KOPT-K1 (cell line): ENCODE measurements around the gene N4BP2L2.

ENCODE experiments used
- H3K27ac ChIP-seq: fragments of 200-600 bp; sonication (generic); 2 replicates; pipeline ENCODE4 v1.5.1; 2016; ENCODE audit warnings: antibody characterized with exemption, mild to moderate bottlenecking, low read depth, low read length; ENCODE audit not compliant: poor library complexity, severe bottlenecking
- H3K36me3 ChIP-seq: fragments of 200-600 bp; sonication (generic); 2 replicates; pipeline ENCODE4 v1.5.1; 2017; ENCODE audit warnings: antibody characterized with exemption, mild to moderate bottlenecking, low read length, moderate library complexity; ENCODE audit not compliant: insufficient read depth
- H3K9me3 ChIP-seq: fragments of 200-600 bp; sonication (generic); 2 replicates; pipeline ENCODE4 v1.5.1; 2017; ENCODE audit warnings: antibody characterized with exemption, low read length, mild to moderate bottlenecking; ENCODE audit not compliant: insufficient read depth, poor library complexity, severe bottlenecking

Gene N4BP2L2

DNA sequence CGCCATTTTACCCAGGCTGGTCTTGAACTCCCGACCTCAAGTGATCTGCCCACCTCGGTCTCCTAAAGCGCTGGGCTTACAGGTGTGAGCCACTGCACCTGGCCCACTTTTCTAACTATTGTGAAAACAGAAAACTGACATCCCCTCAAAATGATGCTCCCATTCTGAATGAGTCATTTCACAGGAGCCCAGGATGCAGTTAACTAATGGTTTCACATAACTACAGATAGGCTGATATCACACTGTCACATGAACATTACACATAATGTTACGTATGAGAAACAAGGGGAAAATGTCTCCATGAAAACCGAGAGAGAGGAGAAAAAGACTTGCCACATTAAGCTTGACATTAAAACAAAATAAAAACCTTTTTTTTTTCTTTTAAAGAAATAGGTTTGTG, 37.5 kb downstream of the N4BP2L2 start:
- peaks cover 12% of the 10 kb centered on the region for H3K36me3 ChIP-seq
- no peak overlapping the region for H3K27ac ChIP-seq
- H3K9me3 ChIP-seq = no peaks in the 10 kb centered on the region

DNA sequence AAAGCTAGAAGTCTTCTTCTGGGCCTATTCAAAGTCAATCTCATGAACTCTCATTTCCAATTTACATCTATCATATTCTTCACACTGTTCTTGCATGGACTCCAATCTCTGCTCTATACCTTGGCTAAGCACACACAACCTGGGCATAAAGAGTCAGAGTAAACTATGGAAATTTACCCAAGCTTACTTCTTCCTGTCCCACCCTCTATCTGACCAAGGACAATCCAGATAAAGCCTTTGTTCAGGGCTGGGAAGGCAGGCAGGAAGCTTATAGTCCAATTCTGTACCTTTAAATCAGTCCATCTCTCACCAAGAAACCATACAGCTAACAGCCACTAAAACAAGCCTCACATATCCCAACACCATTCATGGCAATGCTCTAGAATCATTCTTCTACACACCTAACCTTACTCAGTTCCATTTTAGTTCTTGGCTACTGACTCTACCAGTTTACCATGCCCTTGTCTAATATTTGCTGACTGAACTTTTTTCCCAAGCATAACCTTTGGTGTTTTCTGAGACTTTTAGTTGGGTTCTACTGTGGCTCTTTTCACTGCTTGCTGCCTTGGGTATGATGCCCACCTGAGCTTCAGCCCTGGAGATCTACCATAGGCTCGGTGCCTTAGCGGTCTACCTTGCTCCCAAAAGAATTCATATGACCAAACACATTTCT, 38.9 kb downstream of the N4BP2L2 start:
- H3K9me3 ChIP-seq = no peaks in the 10 kb centered on the region
- peaks cover under 1% of the 10 kb centered on the region; the same call in 1 of the 2 replicates for H3K36me3 ChIP-seq
- H3K27ac ChIP-seq = no peak overlapping the region

GRCh38 chr13:32497589-32497988, 41.0 kb downstream of the N4BP2L2 start:
- Histone ChIP-seq H3K27ac (no peak overlapping the region), H3K9me3 (no peaks in the 10 kb centered on the region), H3K36me3 (no peaks in the 10 kb centered on the region)

- Histone ChIP-seq H3K36me3 (no peaks in the 10 kb centered on the region), H3K9me3 (no peaks in the 10 kb centered on the region), H3K27ac (no peak overlapping the region)
Observed at GRCh38 chr13:32496599-32497160, 41.9 kb downstream of the N4BP2L2 start.

GRCh38 chr13:32495841-32496240, 42.8 kb downstream of the N4BP2L2 start:
- H3K36me3 ChIP-seq = no peaks in the 10 kb centered on the region
- H3K9me3 ChIP-seq = no peaks in the 10 kb centered on the region
- no peak overlapping the region for H3K27ac ChIP-seq

DNA sequence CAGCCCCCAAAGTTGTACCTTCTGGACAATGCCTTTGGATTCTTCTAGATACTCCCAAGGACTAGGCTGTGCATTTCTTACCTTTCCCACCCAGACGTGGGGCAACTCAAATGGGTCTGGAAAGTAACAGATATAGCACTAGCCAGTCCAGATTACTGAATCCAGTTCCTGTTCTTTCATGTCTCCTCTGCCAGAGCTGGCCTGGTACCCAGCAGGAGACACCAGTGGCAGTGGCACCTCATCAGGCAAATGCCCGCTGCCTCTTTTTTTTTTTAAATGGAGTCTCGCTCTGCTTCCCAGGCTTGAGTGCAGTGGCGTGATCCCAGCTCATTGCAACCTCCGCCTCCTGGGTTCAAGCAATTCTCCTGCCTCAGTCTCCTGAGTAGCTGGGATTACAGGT, 43.2 kb downstream of the N4BP2L2 start:
- H3K27ac ChIP-seq = no peak overlapping the region
- H3K36me3 ChIP-seq = no peaks in the 10 kb centered on the region
- H3K9me3 ChIP-seq = no peaks in the 10 kb centered on the region

DNA sequence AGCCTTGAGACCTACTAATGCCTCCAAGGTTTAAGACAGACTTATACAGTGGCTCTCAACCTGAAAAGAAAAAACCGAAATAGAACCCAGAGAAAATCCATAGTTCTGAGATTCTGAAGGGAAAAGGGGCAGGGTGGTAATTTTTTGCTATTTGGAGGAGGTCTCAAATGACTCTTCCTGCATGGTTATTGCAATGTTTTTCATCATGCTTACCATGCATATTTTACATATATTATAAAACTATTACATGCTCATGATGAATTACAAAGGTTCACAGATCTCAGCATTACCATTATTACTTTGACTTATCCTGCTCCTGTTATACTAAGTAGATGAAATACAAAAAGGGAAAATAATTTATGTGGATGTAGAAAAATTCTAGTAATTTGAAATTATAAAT, 47.6 kb downstream of the N4BP2L2 start:
- Histone ChIP-seq H3K36me3 (no peaks in the 10 kb centered on the region), H3K9me3 (no peaks in the 10 kb centered on the region), H3K27ac (no peak overlapping the region)

DNA sequence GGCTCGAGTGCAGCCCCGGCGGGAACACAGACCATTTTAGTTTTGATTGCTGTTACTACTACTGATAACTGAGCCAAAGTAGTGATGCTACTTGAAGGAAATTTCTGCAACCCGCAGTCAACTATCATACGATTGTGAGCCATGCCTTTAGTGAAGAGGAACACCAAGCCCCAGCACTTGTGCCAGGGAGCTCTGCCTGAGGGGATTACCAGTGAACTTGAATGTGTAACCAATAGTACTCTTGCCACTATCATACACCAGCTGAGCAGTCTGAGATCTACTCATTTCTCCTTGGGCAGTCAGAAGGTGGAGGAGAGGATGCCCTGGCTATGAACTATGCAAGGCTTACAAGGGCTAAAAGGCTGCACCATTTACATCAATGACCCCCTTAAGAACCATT, 61.7 kb downstream of the N4BP2L2 start:
- Histone ChIP-seq H3K27ac (no peak overlapping the region), H3K36me3 (no peaks in the 10 kb centered on the region), H3K9me3 (no peaks in the 10 kb centered on the region)

GRCh38 chr13:32476021-32476731, 62.4 kb downstream of the N4BP2L2 start:
- no peak overlapping the region for H3K27ac ChIP-seq
- no peaks in the 10 kb centered on the region for H3K9me3 ChIP-seq
- H3K36me3 ChIP-seq = no peaks in the 10 kb centered on the region

- Histone ChIP-seq H3K36me3 (no peaks in the 10 kb centered on the region), H3K27ac (no peak overlapping the region), H3K9me3 (no peaks in the 10 kb centered on the region)
Observed at GRCh38 chr13:32474999-32475792, 63.4 kb downstream of the N4BP2L2 start.

DNA sequence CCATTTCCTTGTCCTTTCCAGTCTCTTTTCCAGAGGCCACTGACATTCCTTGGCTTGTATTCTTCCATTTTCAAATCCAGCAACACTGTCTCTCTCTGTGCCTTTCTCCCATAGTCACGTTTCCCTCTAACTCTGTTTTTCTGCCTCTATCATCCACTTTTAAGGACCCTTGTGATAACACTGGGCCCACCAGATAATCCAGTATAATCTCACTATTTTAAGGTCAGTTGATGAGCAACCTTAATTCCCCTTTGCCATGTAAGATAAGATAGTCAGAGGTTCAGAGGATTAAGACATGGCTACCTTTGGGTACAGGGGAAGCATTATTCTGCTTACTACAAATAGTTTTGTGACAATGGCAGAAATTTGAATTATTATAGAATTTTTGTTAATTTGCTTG, 64.9 kb downstream of the N4BP2L2 start:
- Histone ChIP-seq H3K36me3 (no peaks in the 10 kb centered on the region), H3K27ac (no peak overlapping the region), H3K9me3 (no peaks in the 10 kb centered on the region)

DNA sequence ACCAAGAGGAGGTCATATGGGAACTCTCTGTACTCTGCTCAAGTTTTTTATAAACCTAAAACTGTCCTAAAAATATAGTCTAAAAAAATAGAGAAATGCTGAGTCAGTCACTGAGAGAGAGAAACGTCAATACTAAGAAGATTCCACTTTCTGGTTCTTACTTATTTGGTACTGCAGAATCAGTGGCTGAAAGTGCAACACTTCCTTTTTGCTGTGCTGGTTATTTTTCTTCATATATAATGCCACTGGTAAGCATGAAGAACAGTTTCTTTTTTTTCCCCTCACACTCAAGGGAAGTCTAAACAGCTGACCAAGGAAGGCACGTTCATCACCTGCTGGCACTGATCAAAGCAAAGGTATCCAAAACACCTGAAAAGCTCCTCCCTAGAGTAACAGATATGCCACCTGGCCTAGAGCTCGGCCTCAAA, 66.4 kb downstream of the N4BP2L2 start:
- Histone ChIP-seq H3K27ac (no peak overlapping the region), H3K9me3 (no peaks in the 10 kb centered on the region), H3K36me3 (no peaks in the 10 kb centered on the region)

- Histone ChIP-seq H3K36me3 (no peaks in the 10 kb centered on the region), H3K27ac (no peak overlapping the region), H3K9me3 (no peaks in the 10 kb centered on the region)
Observed at GRCh38 chr13:32471187-32471922, 67.2 kb downstream of the N4BP2L2 start.

DNA sequence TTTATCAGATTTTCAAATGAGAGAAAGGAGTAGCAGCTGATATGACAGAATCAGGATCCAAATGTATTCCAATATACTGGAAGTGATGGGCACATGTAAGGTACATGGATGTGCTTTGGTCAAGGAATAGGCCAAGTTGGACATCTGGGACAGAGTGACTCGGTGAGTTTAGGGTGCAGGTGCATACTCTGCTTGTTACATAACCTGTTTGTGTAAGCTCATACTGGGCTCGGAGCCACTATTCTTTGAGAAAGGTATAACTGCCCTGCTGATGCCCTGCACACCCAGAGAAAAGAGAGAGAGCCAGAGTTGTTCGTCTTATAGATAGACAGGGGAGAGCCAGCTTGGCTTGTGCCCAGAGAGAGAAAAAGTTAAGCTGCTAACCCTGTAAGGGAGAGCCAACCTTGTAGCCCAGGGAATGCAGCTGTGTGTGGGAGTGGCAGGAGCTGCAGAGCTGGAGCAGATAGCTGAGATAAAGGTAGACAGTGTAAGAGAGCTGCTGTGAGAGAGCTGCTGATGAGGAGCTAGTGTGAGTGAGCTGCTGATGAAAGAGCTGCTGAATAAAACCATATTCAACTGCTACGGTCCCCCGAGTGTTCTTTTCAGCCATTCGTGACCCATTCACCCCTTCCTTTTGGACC, 70.0 kb downstream of the N4BP2L2 start:
- Histone ChIP-seq H3K27ac (no peak overlapping the region), H3K9me3 (no peaks in the 10 kb centered on the region), H3K36me3 (no peaks in the 10 kb centered on the region)
